22Rv1 (cell line): ENCODE results near the gene ANKRD33.

ENCODE experiments used
- CTCF ChIP-seq: fragments of 450-650 bp; IDR thresholded peaks from 2 replicates; pipeline ENCODE4 v1.5.1; 2017; ENCODE audit warnings: mild to moderate bottlenecking
- ZFX ChIP-seq: fragments of 450-650 bp; IDR thresholded peaks from 2 replicates; pipeline ENCODE4 v1.6.1; 2017; ENCODE audit warnings: antibody characterized with exemption, borderline replicate concordance

- no peak for TF ChIP-seq CTCF
- no peak for TF ChIP-seq ZFX
Observed at GRCh38 chr12:51866762-51867161, 21.1 kb upstream of the ANKRD33 start.
